VCaP (cell line): ENCODE data around the gene CCL23.
A peak's percentile ranks its signal among the peaks of the same experiment; 100 is the strongest.

ENCODE experiments used
- H3K27ac ChIP-seq: fragments of 450-650 bp; 2 replicates; pipeline ENCODE4 v1.5.1; 2017
- CTCF ChIP-seq: fragments of 450-650 bp; conservative IDR thresholded peaks from 2 replicates; pipeline ENCODE4 v1.5.1; 2017; ENCODE audit warnings: mild to moderate bottlenecking, moderate library complexity

The CCL23 gene

GRCh38 chr17:36055171-36055570, 37.4 kb upstream of the CCL23 start:
- TF ChIP-seq CTCF: no peak
- H3K27ac ChIP-seq: no peak overlapping the region

- no peak for TF ChIP-seq CTCF
Observed at GRCh38 chr17:36049643-36050042, 31.9 kb upstream of the CCL23 start.

GRCh38 chr17:36048066-36048465, 30.3 kb upstream of the CCL23 start:
- H3K27ac ChIP-seq: no peak overlapping the region
- TF ChIP-seq CTCF: no peak

More at GRCh38 chr17:36049643-36050042, 31.9 kb upstream of the CCL23 start:
- no peak overlapping the region for H3K27ac ChIP-seq

DNA sequence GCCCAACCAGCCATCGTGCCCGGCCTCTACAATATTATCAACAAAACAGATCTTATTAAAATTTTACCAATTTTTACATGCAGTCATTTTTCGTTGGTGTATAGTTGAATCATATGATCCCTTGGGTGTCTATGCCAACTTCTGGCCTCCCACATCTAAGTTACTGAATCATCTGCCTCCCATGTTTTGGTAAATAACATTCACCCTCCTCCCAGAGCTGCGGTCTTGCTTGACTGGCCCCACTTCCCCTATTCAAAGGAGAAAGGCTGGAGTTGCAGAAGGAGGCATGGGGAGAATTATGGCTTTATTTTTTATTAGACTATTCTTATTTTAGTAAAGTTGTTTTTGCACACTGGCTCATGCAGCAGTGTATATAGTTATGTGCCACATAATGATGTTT, 18.5 kb upstream of the CCL23 start:
- TF ChIP-seq CTCF: no peak
- peak overlapping the region; percentile 32; the same call in 1 of the 2 replicates for H3K27ac ChIP-seq

DNA sequence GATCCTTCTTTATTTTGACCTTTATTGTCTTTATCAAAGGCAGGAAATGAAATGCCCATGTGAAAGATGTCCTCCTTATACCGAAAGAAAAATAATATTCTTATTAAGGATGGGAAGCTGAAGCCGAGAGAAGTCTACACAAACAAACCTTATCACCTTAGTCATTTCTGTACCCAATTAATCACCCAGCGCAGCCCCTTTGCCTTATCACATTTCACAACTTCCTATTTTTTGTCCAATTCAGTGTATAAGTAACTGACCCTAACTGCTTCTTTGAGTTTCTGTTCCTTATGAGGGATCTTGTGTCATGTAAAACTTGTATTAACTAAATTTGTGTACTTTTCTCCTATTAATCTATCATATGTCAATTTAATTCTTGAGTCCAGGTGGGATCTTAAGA, 16.4 kb upstream of the CCL23 start:
- TF ChIP-seq CTCF: no peak
- no peak overlapping the region for H3K27ac ChIP-seq

GRCh38 chr17:36030956-36031355, 13.2 kb upstream of the CCL23 start:
- TF ChIP-seq CTCF: no peak
- H3K27ac ChIP-seq: no peak overlapping the region

DNA sequence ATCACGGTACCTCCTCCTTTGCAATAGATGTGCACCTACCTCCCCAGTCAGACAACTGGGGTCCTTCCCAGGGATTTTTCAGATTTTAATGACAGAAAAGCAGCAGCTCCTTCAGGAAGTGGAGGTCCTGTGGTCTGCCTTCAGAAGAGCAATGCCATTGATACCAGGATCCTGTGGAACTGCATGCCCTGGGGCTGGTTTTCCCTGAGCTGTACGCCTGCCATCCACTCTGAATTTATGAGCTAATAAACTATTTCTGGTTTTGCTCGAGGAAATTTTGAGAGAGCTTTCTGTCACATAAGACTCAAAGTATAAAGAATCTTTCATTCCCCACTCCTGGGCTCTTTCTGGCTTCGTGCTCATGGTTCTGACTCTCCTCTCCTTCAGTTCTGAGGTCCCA, 10.0 kb upstream of the CCL23 start:
- peak overlapping the region; percentile 55 for H3K27ac ChIP-seq

More for the DNA sequence above, 10.0 kb upstream of the CCL23 start:
- TF ChIP-seq CTCF: no peak
